HG03342 (cell line): Measurements from ENCODE around the gene EPHB3.

Experiments
- ATAC-seq: cut with Tn5 transposase; IDR thresholded peaks from one replicate; pipeline ENCODE4 v1.9.1; 2021; ENCODE audit warnings: mild to moderate bottlenecking, moderate library complexity; ENCODE audit not compliant: unreplicated experiment

The EPHB3 gene

GRCh38 chr3:184563561-184563925, 2.0 kb downstream of the EPHB3 start:
- no peak for ATAC-seq

- ATAC-seq, result no peak
These were observed 2.5 kb downstream of the EPHB3 start for GRCh38 chr3:184563941-184564684.

GRCh38 chr3:184564685-184565385, 3.2 kb downstream of the EPHB3 start:
- ATAC-seq, result no peak

DNA sequence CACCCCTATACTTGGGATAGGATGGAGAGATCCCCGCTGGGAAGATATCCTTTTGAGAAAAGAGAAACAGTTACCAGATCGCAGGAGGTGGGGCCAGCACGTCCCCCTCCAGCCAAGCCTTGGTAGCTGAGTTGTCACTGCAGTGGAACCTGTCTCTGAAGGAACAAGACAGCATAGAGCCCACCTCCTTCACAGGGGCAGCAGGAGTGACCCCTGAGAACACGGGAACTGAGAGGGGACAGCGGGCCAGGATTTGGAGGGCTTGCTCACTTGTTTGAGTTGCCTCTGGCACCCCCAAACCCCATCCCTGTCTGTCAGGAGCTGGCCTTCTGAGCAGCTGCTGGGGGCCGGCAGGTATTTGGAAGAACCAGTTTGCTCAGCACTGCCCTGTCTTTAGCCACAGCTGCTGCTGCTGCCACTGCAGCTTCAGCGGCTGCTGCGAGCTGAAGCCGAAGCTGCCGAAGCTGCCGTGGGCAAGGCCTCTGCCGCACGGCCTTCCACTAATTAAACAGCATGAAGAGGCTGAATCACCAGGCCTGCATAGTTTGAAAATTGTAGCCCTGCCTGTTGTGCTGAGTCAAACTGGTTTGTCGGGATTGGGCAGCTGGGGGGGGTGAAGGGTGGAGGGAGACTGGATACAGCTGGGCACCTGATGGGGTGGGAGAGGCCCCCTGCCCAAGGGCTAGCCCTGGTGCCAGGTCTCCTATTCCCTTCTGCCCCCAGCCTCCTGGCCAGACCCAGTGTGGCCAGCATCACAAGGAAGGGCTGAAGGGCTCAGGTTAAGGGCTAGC, 4.0 kb downstream of the EPHB3 start:
- no peak for ATAC-seq

- no peak for ATAC-seq
These were observed 5.1 kb downstream of the EPHB3 start for GRCh38 chr3:184566441-184567414.

GRCh38 chr3:184567946-184568559, 6.5 kb downstream of the EPHB3 start:
- ATAC-seq, result no peak

DNA sequence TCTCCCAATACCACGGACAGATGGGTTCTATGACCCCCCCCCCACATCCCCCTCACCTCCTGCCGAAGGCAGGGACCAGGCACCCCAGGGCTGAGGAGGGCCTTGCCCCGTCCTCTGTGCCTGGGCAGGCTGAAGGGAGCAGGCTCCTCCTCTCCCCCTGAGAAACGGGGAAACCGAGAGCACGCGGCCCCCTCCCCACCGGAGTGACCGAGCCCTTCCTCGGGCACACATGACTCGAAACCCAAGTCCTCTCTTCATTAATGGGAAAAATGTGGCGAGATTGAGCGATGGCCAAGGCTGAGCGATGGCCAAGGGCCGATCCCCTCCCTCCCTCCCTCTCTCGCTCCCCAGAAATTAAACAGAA, 7.0 kb downstream of the EPHB3 start:
- ATAC-seq, result no peak

GRCh38 chr3:184568924-184569829, 7.6 kb downstream of the EPHB3 start:
- no peak for ATAC-seq

DNA sequence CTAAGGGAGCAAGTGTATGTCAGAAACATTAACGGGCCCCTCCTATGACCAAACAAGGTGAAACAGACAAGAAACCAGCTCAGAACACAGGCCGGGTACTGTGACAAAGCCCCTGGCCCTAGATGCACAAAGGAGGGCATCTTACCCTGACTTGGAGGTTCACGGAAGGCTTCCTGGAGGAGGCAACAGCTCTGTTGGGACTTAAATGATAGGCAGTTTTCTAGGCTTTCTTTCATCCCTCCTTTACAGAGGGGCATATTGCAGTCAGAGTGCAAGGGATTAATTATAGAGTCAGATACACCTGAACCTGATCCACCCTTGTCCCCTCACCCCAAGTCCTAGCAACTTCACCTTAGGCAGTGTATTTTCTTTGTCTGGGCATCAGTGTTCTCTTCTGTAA, 8.4 kb downstream of the EPHB3 start:
- ATAC-seq, result no peak

- ATAC-seq, result no peak
These were observed 8.9 kb downstream of the EPHB3 start for GRCh38 chr3:184570489-184570888.

DNA sequence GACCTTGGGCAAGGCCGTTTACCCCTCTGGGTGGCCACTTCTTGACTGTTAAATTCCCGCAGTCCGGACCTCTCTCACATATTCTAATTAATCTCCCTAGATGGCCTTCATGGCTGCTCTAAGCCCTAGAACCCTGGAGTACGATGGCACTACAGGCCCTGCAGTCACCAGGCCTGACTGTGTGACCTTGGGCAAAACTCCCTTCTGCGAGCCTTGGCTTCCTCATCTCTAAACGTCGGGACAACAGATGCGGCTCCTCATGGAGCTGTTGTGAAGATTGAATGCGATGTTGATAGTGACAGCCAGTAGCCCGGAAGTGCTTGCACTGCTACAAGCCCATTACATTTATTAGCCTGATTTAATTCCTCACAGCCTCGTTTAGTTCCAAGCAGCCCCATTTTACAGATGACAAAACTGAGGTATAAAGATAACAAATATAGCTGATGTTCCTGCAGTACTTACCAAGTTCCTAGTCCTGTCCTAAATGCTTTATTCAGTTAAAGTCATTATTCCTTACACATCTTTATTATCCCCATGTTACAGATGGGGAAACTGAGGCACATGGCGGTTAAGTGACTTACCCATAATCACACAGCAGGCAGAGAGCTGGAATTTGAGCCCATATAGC, 10.3 kb downstream of the EPHB3 start:
- ATAC-seq, result no peak

GRCh38 chr3:184572633-184573270, 11.2 kb downstream of the EPHB3 start:
- no peak for ATAC-seq

- ATAC-seq, result no peak
These were observed 13.2 kb downstream of the EPHB3 start for GRCh38 chr3:184574515-184575417.

DNA sequence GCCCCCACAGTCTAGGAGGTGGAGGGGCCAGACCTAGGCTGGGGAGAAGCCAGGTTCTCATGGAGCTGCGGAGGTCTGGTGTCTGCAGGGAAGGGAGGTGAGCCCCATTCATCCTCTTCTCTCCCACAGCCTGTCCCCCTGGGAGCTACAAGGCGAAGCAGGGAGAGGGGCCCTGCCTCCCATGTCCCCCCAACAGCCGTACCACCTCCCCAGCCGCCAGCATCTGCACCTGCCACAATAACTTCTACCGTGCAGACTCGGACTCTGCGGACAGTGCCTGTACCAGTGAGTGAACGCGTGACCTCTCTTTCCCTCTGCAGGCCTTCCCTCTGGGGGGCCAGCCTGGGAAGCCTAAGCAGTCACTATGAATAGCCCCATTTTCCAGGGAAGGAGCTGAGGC, 14.1 kb downstream of the EPHB3 start:
- ATAC-seq, result no peak

- no peak for ATAC-seq
These were observed 15.1 kb downstream of the EPHB3 start for GRCh38 chr3:184576457-184577240.

GRCh38 chr3:184577546-184577945, 16.0 kb downstream of the EPHB3 start:
- ATAC-seq, result no peak

DNA sequence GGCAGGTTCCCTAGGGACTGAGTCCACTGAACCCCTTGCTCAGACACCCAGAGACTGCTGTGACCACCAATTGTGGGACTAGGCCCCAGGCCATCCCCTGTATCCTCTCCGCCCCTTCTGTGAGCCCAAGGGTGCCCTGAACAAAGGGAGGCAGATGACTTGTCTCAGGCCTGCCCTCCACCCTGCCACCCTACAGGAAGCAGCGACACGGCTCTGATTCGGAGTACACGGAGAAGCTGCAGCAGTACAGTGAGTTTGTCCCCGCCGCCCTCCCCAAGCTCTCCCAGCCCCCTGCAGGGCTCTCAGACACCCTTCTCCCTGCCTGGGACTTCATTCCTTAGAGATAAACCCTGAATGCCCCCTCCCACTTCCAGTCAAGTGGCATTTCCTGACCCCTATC, 16.6 kb downstream of the EPHB3 start:
- no peak for ATAC-seq
